GM12874 (cell line): ENCODE data around the gene JAG2.

Experiments
- CTCF ChIP-seq: IDR thresholded peaks from 2 replicates; pipeline ENCODE4 v1.5.1; 2011; ENCODE audit warnings: low read depth, mild to moderate bottlenecking, control low read depth, low read length, moderate library complexity; ENCODE audit not compliant: insufficient read depth

JAG2 gene

GRCh38 chr14:105141486-105142281, 26.9 kb downstream of the JAG2 start:
- TF ChIP-seq CTCF = no peak

- TF ChIP-seq CTCF = no peak
Observed at GRCh38 chr14:105141026-105141425, 27.6 kb downstream of the JAG2 start.

- no peak for TF ChIP-seq CTCF
Observed at GRCh38 chr14:105140581-105140980, 28.0 kb downstream of the JAG2 start.

- TF ChIP-seq CTCF = no peak
Observed at GRCh38 chr14:105139831-105140239, 28.7 kb downstream of the JAG2 start.

GRCh38 chr14:105139212-105139825, 29.3 kb downstream of the JAG2 start:
- TF ChIP-seq CTCF = no peak

- TF ChIP-seq CTCF = no peak
Observed at GRCh38 chr14:105138551-105139111, 29.9 kb downstream of the JAG2 start.

GRCh38 chr14:105138021-105138541, 30.5 kb downstream of the JAG2 start:
- no peak for TF ChIP-seq CTCF
